ENCODE measurements around the gene NDFIP2.
A peak's percentile ranks its signal among the peaks of the same experiment; 100 is the strongest.

NDFIP2 gene

DNA sequence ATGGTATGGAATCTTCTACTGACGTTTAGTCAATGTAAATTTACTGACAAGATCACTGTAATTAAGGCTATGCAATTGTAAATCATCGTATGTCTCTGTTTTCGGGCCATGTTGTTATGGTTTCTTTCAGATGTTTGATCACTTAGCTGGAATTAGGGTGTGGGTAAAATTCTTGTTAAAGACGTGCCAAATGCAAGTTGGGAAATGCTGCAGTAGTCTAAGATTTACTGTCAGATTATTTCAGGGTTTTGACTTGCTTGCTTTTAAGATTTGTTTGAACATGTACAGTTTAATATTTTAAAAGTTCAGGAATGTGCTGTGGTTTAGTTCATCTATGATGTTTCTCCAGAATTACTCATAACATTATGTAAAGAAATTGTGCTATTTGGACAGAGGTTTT, 10.8 kb downstream of the NDFIP2 start:
- Histone ChIP-seq H3K4me1 (ENCODE audit: control insufficient read depth in 5 of 5, insufficient read depth in 5 of 5, low read length in 5 of 5) (peaks cover 0 to 29% (median 20%) of the 10 kb centered on the region in 5 donors), H3K27ac (ENCODE audit: low read depth, low read length) (peak overlapping the region; percentile 85), H3K9me3 (ENCODE audit: control insufficient read depth in 5 of 5, low read length in 5 of 5) (no peaks in the 10 kb centered on the region), H3K9ac (ENCODE audit: low read length in 5 of 5) (peak overlapping the region in 2 of 5 donors; percentile 51 to 60), H3K27me3 (ENCODE audit: control insufficient read depth in 5 of 5, insufficient read depth in 4 of 5, low read length in 5 of 5) (no peaks in the 10 kb centered on the region), H3K4me3 (ENCODE audit: low read depth in 1 of 5, low read length in 5 of 5) (no peak overlapping the region), H3K36me3 (ENCODE audit: control insufficient read depth in 5 of 5, insufficient read depth in 5 of 5, low read length in 5 of 5) (no peaks in the 10 kb centered on the region)

DNA sequence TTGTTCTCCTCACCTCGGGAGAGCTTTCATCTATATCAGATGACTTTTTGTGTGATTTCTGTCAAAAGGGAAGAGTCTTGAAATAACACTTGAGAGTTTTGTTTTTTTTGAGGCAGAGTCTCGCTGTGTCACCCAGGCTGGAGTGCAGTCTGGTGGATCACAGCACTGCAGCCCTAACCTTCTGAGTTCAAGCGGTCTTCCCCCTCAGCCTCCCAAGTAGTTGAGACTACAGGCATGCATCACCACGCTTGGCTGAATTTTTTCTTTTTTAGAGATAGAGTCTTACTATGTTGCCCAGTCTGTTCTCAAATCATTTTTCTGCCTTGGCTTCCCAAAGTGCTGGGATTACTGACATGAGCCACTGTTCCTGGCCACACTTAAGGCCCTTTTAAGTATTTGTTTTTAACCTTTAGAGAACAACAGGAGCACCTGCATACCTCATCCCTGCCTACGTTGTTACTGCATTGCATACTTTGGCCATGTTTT, 11.4 kb downstream of the NDFIP2 start:
- H3K36me3 ChIP-seq (ENCODE audit: control insufficient read depth in 5 of 5, insufficient read depth in 5 of 5, low read length in 5 of 5), result no peaks in the 10 kb centered on the region
- H3K4me3 ChIP-seq (ENCODE audit: low read depth in 1 of 5, low read length in 5 of 5), result no peak overlapping the region
- no peaks in the 10 kb centered on the region for H3K27me3 ChIP-seq (ENCODE audit: control insufficient read depth in 5 of 5, insufficient read depth in 4 of 5, low read length in 5 of 5)
- peaks cover 0 to 31% (median 20%) of the 10 kb centered on the region in 5 donors for H3K4me1 ChIP-seq (ENCODE audit: control insufficient read depth in 5 of 5, insufficient read depth in 5 of 5, low read length in 5 of 5)
- peak overlapping the region; percentile 85 for H3K27ac ChIP-seq (ENCODE audit: low read depth, low read length)
- peak overlapping the region in 2 of 5 donors; percentile 51 to 60 for H3K9ac ChIP-seq (ENCODE audit: low read length in 5 of 5)
- H3K9me3 ChIP-seq (ENCODE audit: control insufficient read depth in 5 of 5, low read length in 5 of 5), result no peaks in the 10 kb centered on the region

DNA sequence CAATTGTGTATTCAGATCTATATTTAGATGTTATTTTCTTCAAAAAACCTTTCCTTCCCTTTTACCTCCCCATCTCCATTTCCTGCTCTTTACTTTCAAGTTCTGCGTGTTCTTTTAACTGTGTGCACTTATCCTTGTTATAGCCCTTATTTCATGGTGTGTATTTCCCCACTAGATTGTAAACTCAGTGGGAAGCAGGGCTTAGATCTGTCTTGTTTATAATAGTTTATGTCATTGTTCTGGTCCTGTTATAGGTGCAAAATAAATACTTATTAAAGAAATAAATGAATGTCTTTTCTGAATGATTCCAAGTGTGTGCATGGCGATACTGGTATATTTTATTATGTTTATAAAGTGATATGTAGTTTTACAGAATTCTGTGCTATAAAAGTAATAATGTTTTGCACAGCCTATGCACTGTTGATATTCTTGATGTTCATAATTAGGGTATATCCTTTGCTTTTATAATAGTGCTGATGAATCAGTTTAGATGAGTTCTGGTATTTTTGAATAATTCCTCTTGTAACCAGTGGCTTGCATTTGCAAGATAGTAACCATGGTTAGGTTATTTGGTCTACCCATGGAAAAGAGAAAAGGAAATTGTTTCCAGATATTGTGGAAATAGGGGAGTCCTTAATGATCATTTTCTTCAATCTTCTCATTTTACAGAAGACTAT, 12.1 kb downstream of the NDFIP2 start:
- no peaks in the 10 kb centered on the region for H3K9me3 ChIP-seq (ENCODE audit: control insufficient read depth in 5 of 5, low read length in 5 of 5)
- H3K4me3 ChIP-seq (ENCODE audit: low read depth in 1 of 5, low read length in 5 of 5), result no peak overlapping the region
- no peaks in the 10 kb centered on the region for H3K27me3 ChIP-seq (ENCODE audit: control insufficient read depth in 5 of 5, insufficient read depth in 4 of 5, low read length in 5 of 5)
- peaks cover 0 to 31% (median 20%) of the 10 kb centered on the region in 5 donors for H3K4me1 ChIP-seq (ENCODE audit: control insufficient read depth in 5 of 5, insufficient read depth in 5 of 5, low read length in 5 of 5)
- peak overlapping the region in 1 of 5 donors; percentile 17 for H3K9ac ChIP-seq (ENCODE audit: low read length in 5 of 5)
- peak overlapping the region; percentile 85 for H3K27ac ChIP-seq (ENCODE audit: low read depth, low read length)
- no peaks in the 10 kb centered on the region for H3K36me3 ChIP-seq (ENCODE audit: control insufficient read depth in 5 of 5, insufficient read depth in 5 of 5, low read length in 5 of 5)

DNA sequence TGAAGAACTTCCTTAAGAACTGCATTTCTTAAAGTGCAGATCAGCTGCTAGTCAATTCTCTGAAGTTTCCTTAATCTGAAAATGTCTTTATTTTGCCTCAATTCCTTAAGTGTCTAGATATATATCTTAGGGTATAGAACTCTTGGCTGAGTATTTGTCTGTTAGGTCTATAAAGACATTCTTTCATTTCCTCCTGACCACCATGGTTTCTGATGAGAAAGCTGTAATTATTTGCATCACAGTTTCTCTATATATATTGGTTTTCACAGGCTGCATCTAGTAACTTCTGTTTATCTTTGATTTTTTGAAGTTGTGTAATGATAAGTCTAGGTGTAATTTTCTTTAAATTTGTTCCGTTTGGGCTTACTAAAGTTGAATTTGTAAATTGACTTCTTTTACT, 15.2 kb downstream of the NDFIP2 start:
- no peak overlapping the region for H3K9ac ChIP-seq (ENCODE audit: low read length in 5 of 5)
- H3K27me3 ChIP-seq (ENCODE audit: control insufficient read depth in 5 of 5, insufficient read depth in 4 of 5, low read length in 5 of 5), result no peaks in the 10 kb centered on the region
- no peaks in the 10 kb centered on the region for H3K36me3 ChIP-seq (ENCODE audit: control insufficient read depth in 5 of 5, insufficient read depth in 5 of 5, low read length in 5 of 5)
- no peak overlapping the region for H3K27ac ChIP-seq (ENCODE audit: low read depth, low read length)
- peaks cover 0 to 21% (median 17%) of the 10 kb centered on the region in 5 donors for H3K4me1 ChIP-seq (ENCODE audit: control insufficient read depth in 5 of 5, insufficient read depth in 5 of 5, low read length in 5 of 5)
- no peak overlapping the region for H3K4me3 ChIP-seq (ENCODE audit: low read depth in 1 of 5, low read length in 5 of 5)
- no peaks in the 10 kb centered on the region for H3K9me3 ChIP-seq (ENCODE audit: control insufficient read depth in 5 of 5, low read length in 5 of 5)

DNA sequence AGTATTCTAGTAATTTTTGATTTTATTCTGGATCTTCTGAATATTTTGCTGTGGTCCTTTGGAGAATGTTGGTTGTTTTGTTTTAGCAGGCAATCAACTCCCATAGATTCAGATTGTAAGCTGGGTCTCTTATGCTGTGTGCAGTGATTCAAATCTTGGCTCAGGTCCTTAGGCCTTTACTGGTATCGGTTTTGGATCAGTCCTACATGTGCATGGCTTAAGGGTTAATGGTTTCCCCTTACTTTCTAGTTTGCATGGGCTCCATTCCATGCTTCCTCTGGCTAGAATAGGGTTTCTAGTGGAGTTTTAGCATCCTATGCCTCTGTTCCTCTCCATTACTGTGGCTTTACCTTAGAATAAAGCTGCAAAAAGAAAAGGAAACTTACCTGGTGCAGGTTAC, 16.1 kb downstream of the NDFIP2 start:
- Histone ChIP-seq H3K27ac (ENCODE audit: low read depth, low read length) (no peak overlapping the region), H3K36me3 (ENCODE audit: control insufficient read depth in 5 of 5, insufficient read depth in 5 of 5, low read length in 5 of 5) (no peaks in the 10 kb centered on the region), H3K9me3 (ENCODE audit: control insufficient read depth in 5 of 5, low read length in 5 of 5) (no peaks in the 10 kb centered on the region), H3K27me3 (ENCODE audit: control insufficient read depth in 5 of 5, insufficient read depth in 4 of 5, low read length in 5 of 5) (no peaks in the 10 kb centered on the region), H3K4me1 (ENCODE audit: control insufficient read depth in 5 of 5, insufficient read depth in 5 of 5, low read length in 5 of 5) (peaks cover 0 to 15% (median 10%) of the 10 kb centered on the region in 5 donors), H3K4me3 (ENCODE audit: low read depth in 1 of 5, low read length in 5 of 5) (no peak overlapping the region), H3K9ac (ENCODE audit: low read length in 5 of 5) (no peak overlapping the region)

DNA sequence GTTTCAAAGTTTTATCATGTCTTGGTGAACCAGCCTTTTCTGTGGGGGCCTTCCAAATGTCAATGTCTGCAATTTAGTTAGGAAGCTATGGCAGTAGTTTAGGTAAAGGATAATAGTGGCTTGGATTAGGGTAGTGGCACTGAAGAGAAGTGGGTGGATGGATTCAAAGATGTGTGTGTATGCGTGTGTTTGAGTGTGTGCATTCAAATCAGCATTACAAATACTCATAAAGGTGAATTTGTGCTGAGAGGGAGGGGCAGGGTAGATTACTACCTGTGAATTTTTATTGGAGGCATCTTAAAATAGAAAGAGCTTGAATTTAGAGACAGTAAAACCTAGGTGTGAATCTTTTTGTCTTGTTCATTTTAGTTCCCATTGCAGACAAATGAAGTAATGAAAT, 16.9 kb downstream of the NDFIP2 start:
- Histone ChIP-seq H3K36me3 (ENCODE audit: control insufficient read depth in 5 of 5, insufficient read depth in 5 of 5, low read length in 5 of 5) (no peaks in the 10 kb centered on the region), H3K27me3 (ENCODE audit: control insufficient read depth in 5 of 5, insufficient read depth in 4 of 5, low read length in 5 of 5) (no peaks in the 10 kb centered on the region), H3K9me3 (ENCODE audit: control insufficient read depth in 5 of 5, low read length in 5 of 5) (no peaks in the 10 kb centered on the region), H3K9ac (ENCODE audit: low read length in 5 of 5) (no peak overlapping the region), H3K4me3 (ENCODE audit: low read depth in 1 of 5, low read length in 5 of 5) (no peak overlapping the region), H3K27ac (ENCODE audit: low read depth, low read length) (no peak overlapping the region), H3K4me1 (ENCODE audit: control insufficient read depth in 5 of 5, insufficient read depth in 5 of 5, low read length in 5 of 5) (peaks cover 0 to 7% (median 4%) of the 10 kb centered on the region in 5 donors)

DNA sequence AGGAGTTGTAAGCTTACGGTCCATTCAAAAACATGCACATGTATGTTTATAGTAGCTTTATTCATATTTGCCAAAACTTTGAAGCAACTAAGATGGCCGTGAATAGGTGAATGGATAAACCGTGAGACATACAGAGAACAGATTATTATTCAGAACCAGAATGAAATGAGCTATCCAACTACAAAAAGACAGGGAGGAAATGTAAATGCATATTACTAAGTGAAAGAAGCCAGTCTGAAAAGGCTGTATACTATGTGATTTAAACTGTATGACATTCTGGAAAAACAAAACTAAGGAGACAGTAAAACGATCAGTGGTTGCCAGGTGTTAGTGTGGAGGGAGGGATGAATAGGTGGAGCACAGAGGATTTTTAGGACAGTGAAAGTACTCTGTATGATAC, 19.9 kb downstream of the NDFIP2 start:
- no peaks in the 10 kb centered on the region for H3K36me3 ChIP-seq (ENCODE audit: control insufficient read depth in 5 of 5, insufficient read depth in 5 of 5, low read length in 5 of 5)
- H3K9ac ChIP-seq (ENCODE audit: low read length in 5 of 5), result no peak overlapping the region
- H3K27ac ChIP-seq (ENCODE audit: low read depth, low read length), result no peak overlapping the region
- H3K27me3 ChIP-seq (ENCODE audit: control insufficient read depth in 5 of 5, insufficient read depth in 4 of 5, low read length in 5 of 5), result no peaks in the 10 kb centered on the region
- H3K4me1 ChIP-seq (ENCODE audit: control insufficient read depth in 5 of 5, insufficient read depth in 5 of 5, low read length in 5 of 5), result peaks cover 0 to 3% (median 0%) of the 10 kb centered on the region in 5 donors
- H3K9me3 ChIP-seq (ENCODE audit: control insufficient read depth in 5 of 5, low read length in 5 of 5), result no peaks in the 10 kb centered on the region
- H3K4me3 ChIP-seq (ENCODE audit: low read depth in 1 of 5, low read length in 5 of 5), result no peak overlapping the region

DNA sequence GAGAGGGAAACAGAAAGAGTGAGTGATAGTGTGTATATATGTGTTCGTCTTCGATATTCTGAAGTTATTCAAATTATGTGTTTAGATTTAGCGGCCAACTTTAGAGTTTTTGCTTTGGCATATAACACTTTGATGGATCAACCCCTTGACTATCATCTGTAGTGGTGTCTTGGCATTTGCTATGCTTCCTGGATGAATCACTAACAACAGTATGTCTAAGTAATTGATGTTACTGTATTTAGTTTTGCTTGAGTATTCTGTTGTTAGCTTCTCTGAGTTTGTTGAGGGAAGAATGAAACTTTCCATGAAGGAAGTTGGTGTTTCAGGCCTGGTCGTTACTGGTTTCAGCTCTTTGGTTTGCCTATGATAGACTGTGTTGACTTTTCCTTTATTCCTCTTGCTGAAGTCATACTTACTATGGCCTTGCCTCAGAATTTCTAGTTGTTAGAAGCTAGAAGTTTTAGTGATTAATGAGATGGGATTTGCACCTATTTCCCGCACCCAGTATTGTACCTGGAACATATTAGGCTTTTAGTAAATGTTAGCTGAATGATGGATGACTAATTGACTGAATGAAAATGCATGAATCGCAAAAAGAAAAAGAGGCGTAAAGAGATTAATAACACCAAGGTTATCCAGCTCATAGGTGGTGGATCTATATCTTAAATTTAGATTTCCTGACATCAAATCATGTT, 20.7 kb downstream of the NDFIP2 start:
- no peak overlapping the region for H3K4me3 ChIP-seq (ENCODE audit: low read depth in 1 of 5, low read length in 5 of 5)
- H3K4me1 ChIP-seq (ENCODE audit: control insufficient read depth in 5 of 5, insufficient read depth in 5 of 5, low read length in 5 of 5), result peaks cover 0 to 3% (median 0%) of the 10 kb centered on the region in 5 donors
- H3K9ac ChIP-seq (ENCODE audit: low read length in 5 of 5), result no peak overlapping the region
- no peaks in the 10 kb centered on the region for H3K9me3 ChIP-seq (ENCODE audit: control insufficient read depth in 5 of 5, low read length in 5 of 5)
- no peaks in the 10 kb centered on the region for H3K36me3 ChIP-seq (ENCODE audit: control insufficient read depth in 5 of 5, insufficient read depth in 5 of 5, low read length in 5 of 5)
- no peak overlapping the region for H3K27ac ChIP-seq (ENCODE audit: low read depth, low read length)
- H3K27me3 ChIP-seq (ENCODE audit: control insufficient read depth in 5 of 5, insufficient read depth in 4 of 5, low read length in 5 of 5), result no peaks in the 10 kb centered on the region

DNA sequence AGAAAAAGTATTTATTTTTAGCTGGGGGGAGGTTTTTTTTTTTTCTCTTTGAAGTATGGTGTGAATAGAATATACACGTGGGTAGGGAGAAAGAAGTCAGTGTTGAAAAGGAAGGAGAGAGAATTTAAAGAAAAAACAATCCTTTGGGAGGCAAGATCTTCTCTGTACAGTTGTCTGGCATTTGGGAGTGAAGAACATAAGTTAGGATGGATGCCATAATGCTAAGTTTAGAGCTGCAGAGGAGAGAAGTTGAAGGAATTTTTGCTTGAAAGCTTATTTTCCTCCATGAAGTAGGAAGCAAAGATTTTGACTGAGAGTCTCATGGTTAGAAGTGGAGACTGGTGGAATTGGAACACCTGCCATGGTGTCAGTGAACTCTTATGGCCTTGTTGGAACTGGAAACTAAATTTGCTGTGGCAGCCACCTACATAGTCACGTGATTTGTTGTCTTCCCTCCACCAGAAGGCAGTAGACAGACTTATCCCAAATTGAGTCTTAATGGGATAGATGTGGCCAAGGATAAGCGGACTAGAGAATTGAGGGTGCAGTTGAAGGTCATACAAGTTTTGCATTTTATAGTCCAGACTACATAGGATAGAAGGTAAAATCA, 22.0 kb downstream of the NDFIP2 start:
- no peaks in the 10 kb centered on the region for H3K4me1 ChIP-seq (ENCODE audit: control insufficient read depth in 5 of 5, insufficient read depth in 5 of 5, low read length in 5 of 5)
- no peaks in the 10 kb centered on the region for H3K36me3 ChIP-seq (ENCODE audit: control insufficient read depth in 5 of 5, insufficient read depth in 5 of 5, low read length in 5 of 5)
- H3K27me3 ChIP-seq (ENCODE audit: control insufficient read depth in 5 of 5, insufficient read depth in 4 of 5, low read length in 5 of 5), result no peaks in the 10 kb centered on the region
- H3K9me3 ChIP-seq (ENCODE audit: control insufficient read depth in 5 of 5, low read length in 5 of 5), result no peaks in the 10 kb centered on the region
- H3K4me3 ChIP-seq (ENCODE audit: low read depth in 1 of 5, low read length in 5 of 5), result no peak overlapping the region
- H3K27ac ChIP-seq (ENCODE audit: low read depth, low read length), result no peak overlapping the region
- H3K9ac ChIP-seq (ENCODE audit: low read length in 5 of 5), result no peak overlapping the region

DNA sequence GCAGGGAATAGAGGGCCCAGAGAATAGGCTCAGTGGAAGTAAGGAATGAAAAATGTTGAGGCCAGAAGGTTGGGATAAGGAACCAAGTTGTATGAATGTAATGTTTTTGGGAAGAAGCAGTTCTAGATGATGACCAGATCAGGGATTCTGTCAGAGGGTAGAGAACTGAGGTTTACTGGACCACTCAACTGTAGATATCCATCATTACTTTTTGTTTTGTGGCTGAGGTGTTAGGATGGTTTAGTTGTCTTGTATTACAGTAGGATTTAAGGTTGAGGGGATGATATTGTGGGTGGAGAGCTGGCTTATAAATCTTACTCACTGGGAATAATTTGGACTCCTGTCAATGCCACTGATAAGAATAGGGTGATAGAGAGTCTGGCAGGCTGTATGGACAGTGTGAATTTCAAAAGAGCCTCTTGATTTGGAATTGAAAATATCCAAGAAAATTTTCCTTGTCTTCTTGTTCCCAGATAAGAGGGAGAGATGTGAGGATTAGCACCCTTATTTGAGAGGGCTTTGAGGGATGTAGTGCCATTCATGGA, 22.6 kb downstream of the NDFIP2 start:
- no peaks in the 10 kb centered on the region for H3K36me3 ChIP-seq (ENCODE audit: control insufficient read depth in 5 of 5, insufficient read depth in 5 of 5, low read length in 5 of 5)
- H3K27ac ChIP-seq (ENCODE audit: low read depth, low read length), result no peak overlapping the region
- H3K4me1 ChIP-seq (ENCODE audit: control insufficient read depth in 5 of 5, insufficient read depth in 5 of 5, low read length in 5 of 5), result no peaks in the 10 kb centered on the region
- H3K9ac ChIP-seq (ENCODE audit: low read length in 5 of 5), result no peak overlapping the region
- H3K27me3 ChIP-seq (ENCODE audit: control insufficient read depth in 5 of 5, insufficient read depth in 4 of 5, low read length in 5 of 5), result no peaks in the 10 kb centered on the region
- H3K4me3 ChIP-seq (ENCODE audit: low read depth in 1 of 5, low read length in 5 of 5), result no peak overlapping the region
- H3K9me3 ChIP-seq (ENCODE audit: control insufficient read depth in 5 of 5, low read length in 5 of 5), result no peaks in the 10 kb centered on the region
